ENCODE data around the gene HOXA5. TPM values are rescaled to one million over a fixed set of nuclear protein-coding genes. Genes with fewer than 3 reads are reported as not detected.

HOXA5 gene
- total RNA-seq, 1 experiment from 2014 or later: 7.4 TPM

DNA sequence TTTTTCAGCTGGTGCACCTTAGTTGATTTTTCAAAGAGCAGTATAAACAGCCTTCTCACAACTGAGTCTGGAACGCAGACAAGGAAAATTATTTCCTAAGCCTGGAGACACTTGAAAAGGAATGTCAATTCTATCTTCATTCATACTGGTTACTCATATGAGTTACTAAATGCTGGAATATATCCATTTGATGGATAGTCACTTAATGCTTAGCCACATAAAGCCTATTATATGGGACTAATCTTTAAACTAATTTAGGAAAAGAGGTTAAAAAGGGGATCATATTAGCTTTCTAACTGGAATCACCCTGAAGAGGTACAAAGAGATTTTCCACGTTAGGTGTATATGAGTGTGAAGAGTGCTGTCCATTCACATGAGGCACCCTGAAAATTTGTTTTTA, 11.3 kb downstream of the HOXA5 start:
- Mint-ChIP-seq H3K36me3 (ENCODE audit: insufficient read depth, unreplicated experiment) (peaks cover 7% of the 10 kb centered on the region), H3K9me3 (ENCODE audit: unreplicated experiment) (no peaks in the 10 kb centered on the region), H3K27me3 (ENCODE audit: insufficient read depth, unreplicated experiment) (no peaks in the 10 kb centered on the region), H3K27ac (ENCODE audit: low read depth, unreplicated experiment) (no peak overlapping the region), H3K4me3 (ENCODE audit: unreplicated experiment) (peak overlapping the region; percentile 12), H3K4me1 (ENCODE audit: insufficient read depth, unreplicated experiment) (peaks cover 39% of the 10 kb centered on the region)
- intact Hi-C loops (cut with micrococcal nuclease): no loop called here
- no TSS peak for BruUV-seq (replicated peaks)
- POLR2A ChIA-PET: interaction anchor here (0.6 to 3.2 kb wide), 9 partner anchors 9 to 441 kb away, joined by 3 to 60 read pairs (median 6); partner anchors contain the start of genes HOXA5, HOXA9 and SKAP2
- no peak for DNase-seq (ENCODE audit: unreplicated experiment)
- no peak for TF ChIP-seq CTCF (IDR thresholded peaks at IDR 0.05; ENCODE audit: unreplicated experiment)
- CTCF ChIA-PET: interaction anchor here (1.5 to 4.5 kb wide), 5 partner anchors 12 to 450 kb away, joined by 6 to 19 read pairs (median 10); no protein-coding TSS in a partner anchor

DNA sequence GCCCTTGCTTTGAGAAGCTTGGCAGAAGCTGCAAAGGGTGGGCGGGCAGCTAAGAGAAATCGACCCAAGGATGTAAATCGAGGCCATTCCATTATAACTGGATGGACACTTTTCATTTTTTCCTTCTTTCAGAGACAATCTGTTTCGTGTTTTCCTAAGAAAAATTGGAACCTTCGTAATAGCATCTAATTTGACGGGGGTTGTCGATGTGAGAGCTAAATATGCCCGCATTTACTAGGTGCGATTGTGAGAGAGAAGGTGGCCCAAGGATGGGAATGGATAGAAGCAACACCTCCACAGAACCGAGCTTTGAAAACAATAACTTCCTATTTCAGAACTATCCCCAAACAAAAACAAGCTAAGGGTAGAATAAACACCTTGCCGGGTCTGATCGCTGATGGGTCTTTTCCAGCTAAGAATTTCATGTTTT, 12.1 kb downstream of the HOXA5 start:
- TF ChIP-seq CTCF (IDR thresholded peaks at IDR 0.05; ENCODE audit: unreplicated experiment): no peak
- H3K36me3 Mint-ChIP-seq (ENCODE audit: insufficient read depth, unreplicated experiment): peaks cover 7% of the 10 kb centered on the region
- peak overlapping the region; percentile 51 for H3K27ac Mint-ChIP-seq (ENCODE audit: low read depth, unreplicated experiment)
- ChIA-PET POLR2A (interaction anchor here (0.6 to 3.2 kb wide), 17 partner anchors 10 to 927 kb away, joined by 3 to 60 read pairs (median 4); partner anchors contain the start of genes HOXA5 and SKAP2), CTCF (interaction anchor here (0.6 to 4.5 kb wide), 12 partner anchors 9 to 449 kb away, joined by 3 to 19 read pairs (median 5); no protein-coding TSS in a partner anchor)
- no peaks in the 10 kb centered on the region for H3K27me3 Mint-ChIP-seq (ENCODE audit: insufficient read depth, unreplicated experiment)
- no peaks in the 10 kb centered on the region for H3K9me3 Mint-ChIP-seq (ENCODE audit: unreplicated experiment)
- no peak for DNase-seq (ENCODE audit: unreplicated experiment)
- intact Hi-C loops (cut with micrococcal nuclease): no loop called here
- H3K4me3 Mint-ChIP-seq (ENCODE audit: unreplicated experiment): peak overlapping the region; percentile 80
- no TSS peak for BruUV-seq (replicated peaks)
- H3K4me1 Mint-ChIP-seq (ENCODE audit: insufficient read depth, unreplicated experiment): peaks cover 38% of the 10 kb centered on the region

DNA sequence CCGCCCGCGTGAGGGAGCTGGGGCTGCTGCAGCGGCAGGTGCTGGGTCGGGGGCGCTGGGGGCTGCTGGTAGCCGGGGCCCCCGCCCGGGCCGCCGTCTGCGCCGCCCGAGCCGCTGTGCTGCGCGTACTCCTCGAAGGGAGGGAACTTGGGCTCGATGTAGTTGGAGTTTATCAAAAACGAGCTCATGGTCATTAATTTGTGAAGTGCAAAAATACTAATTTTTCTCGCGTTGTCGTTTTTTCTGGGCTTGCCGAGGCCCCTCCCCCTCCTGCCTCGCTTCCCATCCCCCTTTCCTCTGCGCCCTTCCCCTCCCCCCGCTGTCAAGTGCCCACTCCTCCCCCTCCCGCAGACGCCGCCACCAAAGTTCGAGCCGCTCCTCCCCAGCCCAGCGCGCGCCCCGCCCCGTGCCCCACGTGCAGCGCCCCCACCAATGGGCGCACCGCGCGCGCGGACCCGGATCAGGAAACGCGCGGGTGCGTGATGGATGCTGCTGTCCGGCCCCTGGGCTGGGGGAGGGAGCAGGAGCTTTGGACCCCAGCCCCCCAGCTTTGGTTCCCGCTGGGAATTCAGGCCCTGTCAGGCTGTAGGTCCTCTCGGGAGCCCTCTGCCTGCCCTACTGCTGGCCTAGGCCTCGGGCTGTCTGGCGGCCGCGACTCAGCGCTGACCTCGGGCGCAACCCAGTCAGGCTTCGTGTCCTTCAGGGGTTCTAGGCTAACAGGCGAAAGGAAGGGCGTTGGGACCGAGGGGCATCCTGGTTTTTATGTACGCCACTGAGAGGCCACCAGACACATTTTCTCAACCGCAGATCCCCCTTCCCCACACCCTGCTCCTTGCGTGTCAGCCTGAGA, 12.7 kb downstream of the HOXA5 start, which contains the start of gene HOXA4:
Gene HOXA4, minus strand, starts transcription at position 218 of the 850 bp plus-strand sequence. Its CDS starts 24 bp downstream, at position 194.
- no peak for TF ChIP-seq CTCF (IDR thresholded peaks at IDR 0.05; ENCODE audit: unreplicated experiment)
- Mint-ChIP-seq H3K27me3 (ENCODE audit: insufficient read depth, unreplicated experiment) (no peaks in the 10 kb centered on the region), H3K9me3 (ENCODE audit: unreplicated experiment) (no peaks in the 10 kb centered on the region), H3K4me1 (ENCODE audit: insufficient read depth, unreplicated experiment) (peaks cover 32% of the 10 kb centered on the region), H3K27ac (ENCODE audit: low read depth, unreplicated experiment) (peak within 1 kb of the TSS; percentile 51), H3K4me3 (ENCODE audit: unreplicated experiment) (peak within 1 kb of the TSS; percentile 80), H3K36me3 (ENCODE audit: insufficient read depth, unreplicated experiment) (peaks cover 7% of the 10 kb centered on the region)
- intact Hi-C loops (cut with micrococcal nuclease): loop anchor here (1.0 kb wide), 1 partner anchor 15 kb away; no protein-coding TSS in a partner anchor
- ChIA-PET POLR2A (interaction anchor here (0.6 to 3.2 kb wide), 16 partner anchors 11 to 926 kb away, joined by 3 to 60 read pairs (median 4); partner anchors contain the start of genes HOXA5 and SKAP2), CTCF (interaction anchor here (0.6 to 4.5 kb wide), 14 partner anchors 10 to 449 kb away, joined by 3 to 19 read pairs (median 4); no protein-coding TSS in a partner anchor)
- DNase-seq (ENCODE audit: unreplicated experiment): peak; percentile 93
- TSS peak; percentile 83 for BruUV-seq (replicated peaks)

Data from MCF 10A (cell line).